NCI-H1048 (cell line): ENCODE data around the gene ZNF563.

Experiments
- DNase-seq: peaks from one replicate; lab custom pipeline; 2025; lab: John Stamatoyannopoulos, UW

The ZNF563 gene

DNA sequence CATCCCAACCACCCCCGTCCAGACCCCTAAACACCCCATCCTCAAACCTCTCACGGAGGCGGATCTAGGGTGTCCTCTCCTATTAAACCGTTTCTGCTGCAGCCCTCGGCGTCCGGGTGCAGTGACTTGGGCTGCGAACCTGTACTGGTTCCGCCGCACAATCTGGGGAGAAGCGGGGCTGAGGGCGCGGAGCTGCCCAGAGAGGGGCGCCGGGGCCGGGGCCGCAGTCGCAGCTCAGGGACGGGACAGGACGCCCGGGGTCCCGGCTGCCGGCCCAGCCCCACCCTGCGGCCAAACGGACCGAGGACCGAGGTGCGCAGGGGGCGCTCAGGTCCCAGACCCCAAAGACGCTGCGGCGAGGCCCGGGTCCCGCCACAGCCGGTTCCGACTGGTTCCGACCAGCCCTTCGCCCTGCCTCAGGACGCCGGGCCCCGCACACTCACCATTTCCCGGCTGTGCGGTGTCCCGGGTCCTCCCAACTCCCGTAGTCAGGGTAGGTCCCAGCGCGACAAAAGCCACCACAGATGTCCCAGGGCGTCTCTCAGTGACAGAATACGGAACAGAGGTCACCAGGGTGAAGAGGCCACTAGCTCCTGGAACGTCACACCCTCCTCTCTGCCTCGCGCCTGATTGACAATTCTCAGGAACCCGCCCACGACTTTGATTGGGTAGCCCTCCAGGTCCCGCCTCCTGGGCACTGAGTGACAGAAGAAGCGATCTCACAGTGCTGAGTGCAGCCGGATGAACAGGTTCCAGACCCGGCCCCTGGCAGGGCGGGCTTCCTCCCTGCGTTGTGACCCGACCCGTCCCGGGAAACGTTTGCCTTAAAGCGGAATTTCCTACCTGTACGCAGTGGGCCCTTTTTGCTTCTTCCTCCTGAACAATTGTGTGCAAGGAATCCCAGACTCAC, 38.9 kb downstream of the ZNF563 start, which contains the start of gene ZNF44:
Gene ZNF44 (minus strand): TSS at position 635 of the 910 bp plus-strand sequence. CDS start 189 bp downstream, at position 446.
- peak; percentile 93 for DNase-seq

DNA sequence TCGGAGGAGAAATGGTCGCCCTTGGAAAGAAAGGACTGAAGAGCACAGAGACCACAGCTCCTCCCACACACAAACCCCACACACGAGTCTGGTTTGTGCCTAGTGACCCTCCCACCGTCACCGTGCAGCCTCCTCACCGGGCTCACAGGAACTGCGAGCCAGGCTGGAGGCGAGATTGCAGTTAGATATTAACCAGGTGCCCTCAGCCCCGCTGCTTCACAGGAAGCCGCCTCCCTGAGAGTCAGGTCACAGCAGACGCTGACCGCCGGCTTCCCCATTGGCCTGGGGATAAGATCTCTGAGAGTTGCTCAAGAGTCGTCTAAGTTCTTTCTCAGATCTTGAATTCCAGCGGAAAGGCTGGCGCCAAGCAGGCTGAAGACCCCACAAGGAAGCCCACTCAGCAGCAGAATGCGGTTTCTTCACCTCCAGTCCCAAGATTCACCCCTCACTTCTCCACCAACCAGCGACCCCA, 39.6 kb downstream of the ZNF563 start:
- DNase-seq, result no peak

DNA sequence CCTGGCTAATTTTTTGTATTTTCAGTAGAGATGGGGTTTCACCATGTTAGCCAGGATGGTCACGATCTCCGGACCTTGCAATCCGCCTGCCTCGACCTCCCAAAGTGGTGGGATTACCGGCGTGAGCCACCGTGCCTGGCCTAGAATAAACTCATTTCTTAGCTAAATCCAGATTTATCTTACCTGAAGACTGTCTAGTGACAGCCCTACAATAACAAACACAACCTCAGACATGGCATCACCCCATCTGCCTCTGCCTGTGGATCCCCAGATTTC, 43.7 kb downstream of the ZNF563 start:
- DNase-seq, result no peak

DNA sequence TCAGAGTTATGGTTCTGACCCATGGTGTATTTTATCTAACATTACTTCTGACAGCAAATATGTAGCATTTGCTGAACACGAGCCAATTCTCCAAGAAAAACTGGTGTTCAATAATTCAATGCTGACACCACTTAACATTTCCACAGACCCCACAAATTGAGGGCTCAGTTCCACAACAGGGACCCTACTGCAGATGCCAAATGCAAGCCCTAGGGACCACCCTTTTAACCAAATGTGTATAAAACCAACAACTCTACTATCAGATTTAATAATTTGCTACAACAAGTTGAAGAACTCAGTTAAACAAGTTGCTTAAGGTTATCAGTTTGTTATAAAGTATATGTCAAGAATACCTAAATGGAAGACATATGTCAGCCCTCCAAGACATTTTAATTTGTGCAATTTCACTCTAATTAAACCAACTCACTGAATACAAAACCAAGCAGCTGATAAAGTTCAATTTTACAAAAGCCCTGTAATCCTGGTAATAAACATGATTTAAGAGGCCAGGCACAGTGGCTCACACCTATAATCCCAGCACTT, 45.4 kb downstream of the ZNF563 start:
- DNase-seq, result no peak

DNA sequence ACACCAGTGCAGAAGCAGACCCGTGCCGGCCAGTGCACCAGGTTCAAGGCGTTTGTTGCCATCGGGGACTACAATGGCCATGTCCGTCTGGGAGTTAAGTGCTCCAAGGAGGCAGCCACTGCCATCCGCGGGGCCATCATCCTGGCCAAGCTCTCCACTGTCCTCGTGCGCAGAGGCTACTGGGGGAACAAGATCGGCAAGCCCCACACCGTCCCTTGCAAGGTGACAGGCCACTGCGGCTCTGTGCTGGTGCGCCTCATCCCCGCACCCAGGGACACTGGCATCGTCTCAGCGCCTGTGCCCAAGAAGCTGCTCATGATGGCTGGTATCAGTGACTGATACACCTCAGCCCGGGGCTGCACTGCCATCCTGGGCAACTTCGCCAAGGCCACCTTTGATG, 48.8 kb downstream of the ZNF563 start:
- no peak for DNase-seq

DNA sequence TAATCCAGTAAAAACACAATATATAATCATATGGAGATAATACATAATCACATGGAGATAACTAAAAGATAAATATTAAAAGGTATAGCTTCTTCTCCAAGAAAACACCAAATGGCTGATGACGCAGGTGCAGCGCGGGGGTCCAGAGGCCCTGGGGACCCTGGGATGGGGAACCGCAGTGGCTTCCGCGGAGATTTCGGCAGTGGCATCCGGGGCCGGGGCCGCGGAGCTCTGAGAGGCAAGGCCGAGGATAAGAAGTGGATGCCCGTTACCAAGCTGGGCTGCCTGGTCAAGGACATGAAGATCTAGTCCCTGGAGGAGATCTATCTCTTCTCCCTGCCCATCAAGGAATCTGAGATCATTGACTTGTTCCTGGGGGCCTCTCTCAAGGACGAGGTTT, 49.2 kb downstream of the ZNF563 start:
- no peak for DNase-seq

DNA sequence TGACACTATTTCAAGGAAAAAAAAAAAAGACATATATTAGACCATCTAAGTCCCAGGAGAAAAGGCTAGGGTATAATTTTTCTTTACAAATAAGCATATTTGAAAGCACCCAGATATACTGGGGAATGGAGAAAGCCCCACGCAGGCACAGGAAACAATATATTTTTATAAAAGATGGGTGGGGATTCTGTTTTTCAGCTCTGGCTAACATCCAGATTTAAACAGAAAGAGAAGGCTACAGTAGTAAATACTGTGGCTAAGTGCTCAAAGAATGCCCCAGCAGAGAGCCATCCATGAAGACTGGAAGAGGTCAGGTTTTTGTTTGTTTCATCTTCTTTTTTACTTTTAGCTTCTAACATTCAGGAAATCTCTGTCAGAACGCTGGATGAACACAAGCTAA, 54.7 kb downstream of the ZNF563 start:
- no peak for DNase-seq

DNA sequence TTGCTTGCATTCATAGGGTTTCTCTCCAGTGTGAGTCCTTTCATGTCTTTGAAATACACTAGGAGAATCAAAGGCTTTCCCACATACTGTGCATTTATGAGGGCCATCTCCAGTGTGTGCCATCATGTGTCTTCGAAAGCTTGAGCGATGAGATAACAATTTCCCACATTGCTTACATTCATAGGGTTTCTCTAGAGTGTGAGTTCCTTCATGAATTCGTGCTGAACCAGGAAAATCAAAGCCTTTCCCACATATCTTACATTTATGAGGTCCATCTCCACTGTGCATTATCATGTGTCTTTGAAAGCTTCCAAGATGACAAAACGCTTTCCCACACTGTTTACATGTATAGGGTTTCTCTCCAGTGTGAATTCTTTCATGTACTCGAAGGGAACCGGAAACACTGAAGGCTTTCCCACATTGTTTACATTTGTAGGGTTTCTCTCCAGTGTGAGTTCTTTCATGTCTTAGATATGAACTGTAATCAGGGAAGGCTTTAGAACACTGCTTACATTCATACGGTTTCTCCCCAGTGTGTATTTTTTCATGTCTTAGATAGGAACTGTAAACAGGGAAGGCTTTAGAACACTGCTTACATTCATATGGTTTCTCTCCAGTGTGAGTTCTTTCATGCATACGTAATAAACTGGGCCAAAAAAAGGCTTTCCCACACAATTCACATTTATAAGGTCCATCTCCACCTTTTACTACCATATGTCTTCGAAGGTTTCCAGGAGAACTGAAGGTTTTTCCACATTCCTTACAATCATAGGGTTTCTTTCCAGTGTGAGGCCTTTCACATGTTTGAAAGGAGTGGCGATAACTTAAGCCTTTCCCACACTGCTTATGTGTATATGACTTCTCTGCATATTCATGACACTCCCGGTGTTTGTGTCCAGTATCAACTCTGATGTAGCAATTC, 60.2 kb downstream of the ZNF563 start:
- no peak for DNase-seq

DNA sequence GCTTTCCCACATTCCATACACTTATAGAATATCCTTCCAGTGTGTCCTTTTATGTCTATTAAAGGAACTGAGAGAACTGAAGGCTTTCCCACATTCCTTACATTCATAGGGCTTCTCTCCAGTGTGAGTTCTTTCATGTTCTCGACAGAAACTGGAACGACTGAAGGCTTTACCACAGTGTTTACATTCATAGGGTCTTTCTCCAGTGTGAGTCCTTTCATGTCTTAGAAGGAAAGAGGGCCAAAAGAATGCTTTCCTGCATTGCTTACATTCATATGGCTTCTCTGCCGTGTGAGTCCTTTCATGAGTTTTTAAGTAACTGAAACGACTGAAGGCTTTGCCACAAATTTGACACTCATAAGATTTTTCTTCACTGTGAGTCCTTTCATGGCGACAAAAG, 61.0 kb downstream of the ZNF563 start:
- DNase-seq, result no peak

DNA sequence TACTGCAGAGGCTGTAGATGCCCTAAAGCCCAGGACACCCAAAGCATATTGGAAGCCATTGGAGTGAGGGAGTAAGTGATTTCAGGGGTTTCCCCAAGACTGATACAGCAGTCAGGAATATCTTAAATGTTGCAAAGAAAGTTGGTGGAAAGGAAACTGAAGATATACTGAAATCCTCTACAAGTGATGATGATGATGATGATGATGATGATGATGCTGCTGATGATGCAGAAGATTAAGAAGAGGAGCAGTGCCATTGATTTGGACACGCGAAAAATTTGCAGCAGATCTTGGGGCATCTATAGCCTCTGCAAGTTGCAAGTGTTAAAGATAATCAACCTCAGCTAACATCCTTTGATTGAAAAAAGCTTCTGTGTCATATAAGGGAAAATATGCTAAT, 62.6 kb downstream of the ZNF563 start:
- no peak for DNase-seq
